NCI-H2081 treated with DMSO at 0.1 percent for 48 hours (cell line): ENCODE results near the gene NFIA.

Experiments
- DNase-seq: peaks from one replicate; lab custom pipeline; 2025; lab: John Stamatoyannopoulos, UW

The NFIA gene

GRCh38 chr1:61498342-61498741 lies 416.0 kb downstream of the NFIA start:
- DNase-seq = no peak

- no peak for DNase-seq
Measured at GRCh38 chr1:61501971-61502916, 419.9 kb downstream of the NFIA start.

- DNase-seq = no peak
Measured at GRCh38 chr1:61504305-61504704, 421.9 kb downstream of the NFIA start.

GRCh38 chr1:61504852-61505390 lies 422.6 kb downstream of the NFIA start:
- no peak for DNase-seq

- DNase-seq = no peak
Measured at GRCh38 chr1:61506236-61506635, 423.9 kb downstream of the NFIA start.

GRCh38 chr1:61506944-61507500 lies 424.7 kb downstream of the NFIA start:
- DNase-seq = no peak
